Activated CD8-positive, alpha-beta memory T cell treated with anti-CD3 and anti-CD28 coated beads, Interleukin-2, amount 50 U/mL, for 1 hour (primary cell): Measurements from ENCODE around the gene COL24A1.
"Not testable (repeated sequence)": the region's sequence is repeated elsewhere in the genome, so short reads cannot be mapped to it uniquely, and the experiment has no call there.

Experiments used
- DNase-seq: peaks from one replicate; pipeline ENCODE4 v3.0.0-alpha.2; 2020; ENCODE audit errors: extremely low read depth

COL24A1 gene

DNA sequence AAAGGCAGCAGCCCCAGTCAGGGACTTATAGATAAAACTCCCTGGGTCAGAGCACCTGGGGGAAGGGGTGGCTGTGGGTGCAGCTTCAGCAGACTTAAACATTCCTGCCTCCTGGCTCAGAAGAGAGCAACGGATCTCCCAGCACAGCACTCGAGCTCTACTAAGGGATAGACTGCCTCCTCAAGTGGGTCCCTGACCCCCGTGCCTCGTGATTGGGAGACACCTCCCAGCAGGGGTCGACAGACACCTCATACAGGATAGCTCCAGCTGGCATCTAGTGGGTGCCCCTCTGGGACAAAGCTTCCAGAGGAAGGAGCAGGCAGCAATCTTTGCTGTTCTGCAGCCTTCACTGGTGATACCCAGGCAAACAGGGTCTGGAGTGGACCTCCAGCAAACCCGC is 84.1 kb downstream of the COL24A1 start:
- DNase-seq, result not testable (repeated sequence)

DNA sequence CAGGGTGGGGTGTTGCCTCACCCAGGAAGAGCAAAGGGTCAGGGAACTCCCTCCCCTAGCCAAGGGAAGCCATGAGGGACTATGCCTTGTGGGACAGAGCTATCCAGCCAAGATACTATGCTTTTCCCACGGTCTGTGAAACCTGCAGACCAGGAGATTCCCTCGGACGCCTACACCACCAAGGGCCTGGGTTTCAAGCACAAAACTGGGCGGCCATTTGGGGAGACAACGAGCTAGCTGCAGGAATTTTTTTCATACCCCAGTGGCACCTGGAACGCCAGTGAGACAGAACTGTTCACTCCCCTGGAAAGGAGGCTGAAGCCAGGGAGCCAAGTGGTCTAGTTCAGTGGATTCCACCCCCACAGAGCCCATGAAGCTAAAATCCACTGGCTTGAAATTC is 84.7 kb downstream of the COL24A1 start:
- not testable (repeated sequence) for DNase-seq

DNA sequence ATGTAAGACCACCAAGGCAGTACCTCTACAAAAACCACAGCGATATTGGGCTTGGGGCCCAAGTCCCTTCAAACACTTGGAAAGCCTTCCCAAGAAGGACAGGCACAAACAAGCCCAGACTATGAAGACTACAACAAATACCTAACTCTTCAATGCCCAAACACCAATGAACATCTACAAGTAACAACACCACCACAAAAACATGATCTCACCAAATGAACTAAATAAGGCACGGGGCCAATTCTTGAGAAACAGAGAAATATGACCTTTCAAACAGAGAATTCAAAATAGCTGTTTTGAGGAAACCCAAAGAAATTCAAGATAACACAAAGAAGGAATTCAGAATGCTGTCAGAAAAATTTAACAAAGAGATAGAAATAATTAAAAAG is 86.8 kb downstream of the COL24A1 start:
- DNase-seq, result no peak

DNA sequence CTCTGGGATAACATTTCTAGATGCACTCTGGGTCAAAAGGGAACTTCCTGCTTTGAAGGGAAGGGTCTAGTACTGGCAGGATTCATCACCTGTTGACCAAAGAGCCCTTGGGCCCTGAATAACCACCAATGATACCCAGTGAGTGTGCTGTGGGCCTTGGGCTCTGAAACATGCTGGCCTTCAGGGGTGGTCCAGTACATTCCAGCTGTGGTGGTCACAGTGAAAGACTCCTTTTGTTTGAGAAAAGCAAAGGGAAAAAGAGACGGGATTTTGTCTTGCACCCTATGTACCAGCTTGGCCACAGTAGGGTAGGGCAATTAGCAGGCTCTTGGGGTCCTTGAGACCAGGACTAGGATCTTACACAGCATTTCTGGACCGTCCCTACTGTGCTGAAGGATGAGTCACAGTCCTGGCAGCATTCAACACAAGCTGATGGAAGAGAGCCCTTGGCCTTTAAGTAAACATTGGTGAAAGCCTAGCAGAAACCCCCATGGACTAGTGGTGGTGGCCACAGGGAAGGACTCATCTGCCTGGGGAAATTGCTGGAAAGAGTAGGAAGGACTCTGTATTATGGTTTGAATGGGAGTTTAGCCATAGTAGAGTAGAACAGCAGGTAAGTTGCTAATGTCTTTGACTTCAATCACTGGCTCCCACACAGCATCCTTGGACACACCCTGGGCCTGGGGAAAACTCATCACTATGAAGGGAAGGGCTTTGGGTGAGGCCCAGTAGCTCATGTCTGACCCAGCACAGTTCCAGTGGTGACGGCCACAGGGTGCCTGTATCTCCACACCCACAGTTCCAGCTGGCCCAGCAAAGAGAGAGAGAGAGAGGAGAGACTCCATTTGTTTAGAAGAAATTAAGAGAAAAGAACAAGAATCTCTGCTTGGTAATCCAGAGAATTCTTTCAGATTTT is 87.5 kb downstream of the COL24A1 start:
- DNase-seq, result no peak

DNA sequence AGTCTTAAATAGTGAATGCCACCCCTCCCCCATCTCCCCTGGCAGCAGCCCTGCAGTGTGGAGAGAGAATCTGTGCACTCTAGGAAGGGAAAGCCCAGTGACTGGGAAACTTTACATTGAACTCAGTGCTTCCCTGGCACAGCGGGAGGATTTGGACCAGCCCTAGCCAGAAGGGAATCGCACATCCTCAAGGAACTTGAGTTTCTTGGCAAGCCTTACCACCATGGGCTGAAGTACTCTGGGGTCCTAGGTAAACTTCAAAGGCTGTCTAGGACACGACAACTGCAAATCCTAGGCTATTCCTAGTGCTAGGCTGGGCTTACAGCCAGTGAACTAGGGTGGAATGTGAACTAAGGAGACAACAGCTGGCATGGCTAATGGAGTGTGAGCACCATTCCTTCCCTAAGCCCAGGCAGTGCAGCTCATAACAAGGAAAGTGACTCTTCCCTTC is 88.3 kb downstream of the COL24A1 start:
- no peak for DNase-seq

DNA sequence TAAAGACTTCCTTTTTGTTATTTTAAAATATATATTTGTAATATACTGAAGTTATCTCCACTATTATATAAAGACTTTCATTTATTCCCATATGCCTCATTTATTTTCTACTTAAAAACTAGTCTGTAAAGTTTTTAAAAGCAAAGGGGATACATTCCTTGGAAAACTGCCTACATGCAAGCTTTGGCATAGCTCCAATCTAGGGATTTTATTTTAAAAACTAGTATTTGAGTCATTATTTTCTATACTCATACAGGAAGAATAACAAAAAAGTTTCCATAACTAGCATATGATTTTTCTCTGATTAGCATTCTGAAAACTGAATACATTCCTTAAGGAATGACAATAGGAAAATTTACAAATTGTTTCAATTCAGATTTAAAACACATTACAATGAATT is 88.9 kb downstream of the COL24A1 start:
- DNase-seq, result no peak

DNA sequence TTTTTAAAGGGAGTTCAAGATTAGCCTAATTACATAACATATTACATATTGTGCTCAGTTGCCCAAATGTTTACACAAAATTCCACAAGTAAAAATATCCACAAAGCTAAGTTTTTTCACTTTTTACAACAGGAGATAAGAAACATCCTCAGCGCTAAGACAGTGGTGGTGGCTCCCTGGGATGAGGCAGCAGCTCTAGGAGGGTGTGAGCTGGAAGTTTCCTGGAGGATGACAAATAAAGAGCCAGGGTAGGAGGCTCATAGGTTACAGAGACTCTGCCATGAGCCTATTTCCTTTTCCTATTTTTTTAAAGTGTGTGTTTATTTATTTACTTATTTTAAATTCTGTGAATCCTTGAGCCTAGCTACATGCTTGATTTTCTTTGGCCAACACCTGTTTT is 91.7 kb downstream of the COL24A1 start:
- no peak for DNase-seq

DNA sequence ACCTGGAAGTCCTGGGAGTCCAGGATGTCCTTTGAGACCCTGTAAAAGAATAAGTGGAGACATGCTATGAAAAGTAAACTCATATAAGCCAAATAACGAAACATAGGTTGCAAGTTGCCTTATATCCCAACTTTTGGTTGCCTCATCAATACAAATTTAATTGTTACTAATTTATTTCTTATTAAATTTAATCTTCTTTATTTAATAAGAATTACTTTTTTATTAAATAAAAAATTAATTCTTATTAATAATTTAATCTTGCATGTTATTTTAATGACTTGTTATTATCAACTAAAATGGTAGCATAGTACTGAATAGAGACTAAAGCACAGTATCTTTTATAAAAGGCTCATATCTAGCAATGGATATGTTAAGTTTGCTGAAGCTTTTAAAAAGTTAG is 92.9 kb downstream of the COL24A1 start:
- no peak for DNase-seq

DNA sequence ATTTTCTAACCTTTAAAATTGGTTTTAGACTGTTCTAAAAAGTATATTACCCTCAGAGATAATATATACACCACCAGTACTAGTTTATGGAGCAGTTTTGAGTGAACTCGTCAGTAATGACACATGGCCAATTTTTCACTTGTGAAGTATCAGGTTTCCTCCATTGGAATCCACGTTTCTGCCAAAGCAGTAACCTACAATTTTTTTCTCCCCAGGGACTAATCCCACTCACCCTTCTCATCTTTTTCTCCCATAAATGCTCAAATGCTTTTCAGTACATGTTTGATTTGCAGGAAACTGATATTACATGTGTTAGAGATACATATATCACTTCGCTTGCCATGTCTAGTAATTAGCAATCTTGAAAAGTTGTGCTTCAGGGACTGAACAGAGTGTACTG is 94.1 kb downstream of the COL24A1 start:
- DNase-seq, result no peak

DNA sequence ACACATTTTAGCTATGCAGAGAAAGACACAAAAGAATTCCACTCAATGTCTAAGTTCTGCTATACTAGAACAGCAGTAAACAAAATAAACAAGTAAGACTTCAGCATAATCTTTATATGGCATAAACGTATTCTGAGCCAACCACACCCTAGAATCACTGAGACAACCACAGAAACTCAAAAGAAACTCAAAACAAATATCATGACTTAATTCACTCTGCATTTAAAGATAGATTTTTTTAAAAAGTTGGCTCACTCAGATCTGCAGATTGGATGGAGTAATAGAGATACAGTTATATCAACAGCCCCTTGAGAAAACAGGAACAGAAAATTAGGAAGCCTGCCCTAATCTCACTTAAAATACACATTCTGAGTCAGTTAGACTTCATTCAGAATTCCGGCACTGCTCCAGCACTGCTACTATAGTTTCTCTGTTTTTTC is 95.0 kb downstream of the COL24A1 start:
- no peak for DNase-seq

DNA sequence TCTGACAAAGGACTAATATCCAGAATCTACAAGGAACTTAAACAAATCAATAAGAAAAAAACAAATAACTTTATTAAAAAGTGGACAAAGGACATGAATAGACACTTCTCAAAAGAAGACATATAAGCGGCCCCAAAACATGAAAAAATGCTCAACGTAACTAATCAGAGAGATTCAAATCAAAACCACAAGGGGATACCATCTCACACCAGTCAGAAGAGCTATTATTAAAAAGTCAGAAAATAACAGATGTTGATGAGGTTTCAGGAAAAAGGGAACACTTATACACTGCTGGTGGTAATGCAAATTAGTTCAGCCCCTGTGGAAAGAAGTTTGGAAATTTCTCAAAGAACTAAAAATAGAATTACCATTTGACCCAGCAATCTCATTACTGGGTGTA is 102.2 kb downstream of the COL24A1 start:
- no peak for DNase-seq

DNA sequence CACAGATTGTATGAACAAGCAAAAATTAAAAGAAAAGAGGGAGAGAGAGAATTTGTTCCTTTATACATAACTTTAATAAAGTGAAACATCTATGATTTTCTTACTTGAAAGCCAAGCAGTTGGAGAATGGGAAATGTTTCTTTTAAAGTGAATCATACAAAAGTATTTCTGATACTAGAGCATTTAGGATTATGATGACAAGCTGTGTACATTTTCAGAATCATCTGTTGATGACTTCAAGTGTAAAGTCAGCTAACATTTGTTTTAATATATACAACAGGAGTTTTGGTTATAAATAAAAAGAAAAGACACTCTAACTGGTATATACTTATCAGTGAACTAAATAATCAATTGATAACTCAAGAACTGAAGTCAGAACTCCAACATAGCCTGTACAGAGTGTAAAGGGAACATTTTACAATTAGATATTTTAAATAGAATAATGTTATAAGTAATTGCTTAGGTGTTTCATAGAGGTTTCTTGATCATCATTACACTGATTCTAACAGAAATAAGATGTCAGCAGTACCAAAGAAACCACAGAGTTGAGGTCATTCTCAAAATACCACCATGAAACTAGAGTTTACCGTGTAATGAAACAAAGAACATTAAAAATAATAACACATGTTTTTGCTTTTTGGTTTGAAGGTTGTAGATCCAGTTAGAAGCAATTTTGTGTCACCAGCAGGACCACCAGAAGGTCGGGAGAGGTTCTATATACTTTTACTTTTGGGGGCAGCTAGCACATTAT is 103.4 kb downstream of the COL24A1 start:
- DNase-seq, result no peak

DNA sequence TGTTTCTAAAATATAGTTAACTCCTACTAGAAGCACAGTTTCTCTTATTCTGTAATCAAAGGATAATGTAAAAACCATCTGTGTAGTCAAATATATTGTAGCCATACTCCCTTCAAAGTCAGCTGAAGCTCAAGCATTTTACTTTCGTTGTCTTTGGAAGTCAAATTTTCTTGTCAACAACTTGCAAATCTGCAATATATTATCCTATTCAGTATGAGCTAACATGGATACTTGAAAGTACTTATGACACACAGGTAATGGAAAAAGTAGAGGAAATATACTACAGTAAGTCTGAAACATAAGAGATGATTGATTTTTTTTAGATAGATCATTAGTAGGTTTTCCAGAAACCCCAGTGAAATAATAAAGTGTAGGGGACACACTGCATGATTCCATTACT is 121.5 kb downstream of the COL24A1 start:
- no peak for DNase-seq

DNA sequence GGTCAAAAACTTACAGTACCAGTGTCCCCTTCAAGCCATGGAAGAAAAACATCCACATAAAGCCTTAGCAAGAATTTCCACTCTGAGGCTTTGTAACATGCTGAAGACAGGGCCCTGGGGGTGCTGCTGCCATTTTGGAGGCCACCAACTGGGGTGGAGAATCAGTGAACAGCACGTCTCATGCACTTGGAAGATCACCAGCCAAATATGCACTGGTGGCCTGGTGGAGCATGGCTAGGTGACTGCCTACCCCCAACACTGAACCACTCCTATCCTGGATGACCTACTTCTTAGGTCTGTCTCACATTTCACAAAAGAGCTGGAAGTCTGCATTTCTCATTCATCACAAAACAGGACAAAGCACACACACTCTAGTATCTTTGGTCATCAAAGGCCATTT is 126.4 kb downstream of the COL24A1 start:
- DNase-seq, result no peak

DNA sequence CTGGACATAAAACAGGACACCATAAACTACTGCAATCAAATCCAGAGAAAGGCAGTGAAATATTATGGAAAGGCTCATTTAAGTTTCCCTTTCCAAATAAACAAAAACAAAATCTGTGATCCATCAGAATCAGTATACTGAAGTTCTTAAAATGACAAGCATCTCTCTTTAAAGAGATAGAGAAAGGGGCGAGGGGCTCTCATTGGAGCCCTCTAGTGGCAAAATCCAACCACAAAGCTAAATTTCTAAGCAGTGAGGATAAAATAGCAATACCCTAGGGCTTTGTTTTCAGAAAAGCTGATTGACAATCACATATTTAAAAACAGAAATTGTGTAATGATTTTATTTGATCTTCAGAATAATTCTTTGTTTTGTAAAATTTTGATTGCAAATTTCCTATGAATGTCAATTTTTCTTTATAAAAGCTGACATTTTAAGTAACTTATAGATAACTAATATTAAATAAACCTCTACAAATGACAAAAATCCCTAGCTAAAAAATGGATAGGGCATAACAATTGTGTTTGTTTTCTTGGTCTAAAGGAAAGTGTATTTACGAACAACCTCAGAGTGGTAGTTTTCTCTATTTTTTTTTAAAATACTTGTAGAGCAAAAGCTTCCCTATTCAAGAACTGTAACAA is 138.2 kb downstream of the COL24A1 start:
- DNase-seq, result no peak

DNA sequence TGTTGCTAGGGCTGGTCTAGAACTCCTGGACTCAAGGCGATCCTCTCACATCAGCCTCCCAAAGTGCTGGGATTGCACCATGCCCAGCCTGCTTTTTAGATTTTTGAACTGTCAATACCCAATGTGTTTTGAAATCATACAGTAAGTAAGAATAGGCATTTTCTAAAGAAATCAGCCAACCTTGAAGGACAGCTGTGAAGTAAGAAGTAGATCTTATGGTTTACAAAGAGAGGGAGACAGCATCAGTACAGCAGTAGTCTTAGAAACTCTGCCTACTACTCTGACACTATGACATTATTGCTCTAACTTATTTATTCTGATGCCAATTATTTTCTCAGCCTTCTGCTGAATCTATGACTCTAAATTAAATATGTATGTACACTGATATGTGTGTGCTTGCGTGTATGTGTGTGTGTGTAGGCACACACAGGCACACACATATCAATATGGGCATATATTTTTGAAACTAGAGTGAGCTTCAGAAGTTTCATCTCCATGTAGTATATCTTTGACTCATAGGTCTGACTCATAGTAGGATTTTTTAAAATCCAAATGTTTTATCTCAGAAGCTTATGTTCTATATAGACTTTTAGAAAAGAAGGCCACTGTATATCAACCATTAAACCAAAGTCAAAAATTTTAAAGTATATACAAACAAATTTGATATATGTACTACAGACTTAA is 140.4 kb downstream of the COL24A1 start:
- no peak for DNase-seq

DNA sequence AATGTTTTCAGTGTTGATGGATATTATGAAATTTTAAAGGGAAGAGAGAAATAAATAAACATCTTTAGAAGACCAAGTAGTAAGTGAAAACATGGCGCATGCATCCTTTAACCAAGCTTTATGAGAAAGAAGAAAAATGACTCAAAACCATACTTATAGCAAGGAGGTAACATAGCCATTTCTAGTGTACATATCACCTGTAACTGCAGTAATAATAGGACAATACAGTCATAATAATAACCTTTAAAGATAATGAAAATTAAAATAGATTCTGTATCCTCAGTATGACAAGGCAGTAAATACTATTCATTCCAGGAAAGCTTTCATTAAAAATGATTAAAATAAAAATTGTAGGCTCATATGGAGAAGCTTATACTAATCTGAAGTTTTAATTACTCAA is 141.2 kb downstream of the COL24A1 start:
- no peak for DNase-seq

DNA sequence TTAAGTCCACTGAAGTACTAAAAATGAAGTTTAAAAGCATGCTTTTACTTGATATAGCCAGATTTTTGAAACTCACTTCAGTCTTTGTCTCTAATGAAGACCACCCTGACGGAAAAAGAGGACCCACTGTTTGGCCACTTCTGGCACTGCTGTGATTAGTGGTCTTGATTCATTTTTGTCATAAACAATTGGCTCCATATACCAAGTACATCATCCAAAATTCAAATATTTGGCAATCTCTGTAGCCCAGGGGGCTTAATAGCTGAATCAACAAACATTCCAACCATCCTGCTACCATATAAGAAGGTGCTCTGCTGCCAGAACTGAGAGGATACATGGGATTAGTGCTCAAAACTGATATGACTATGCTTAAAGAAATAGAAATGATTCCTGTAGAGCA is 156.0 kb downstream of the COL24A1 start:
- no peak for DNase-seq

DNA sequence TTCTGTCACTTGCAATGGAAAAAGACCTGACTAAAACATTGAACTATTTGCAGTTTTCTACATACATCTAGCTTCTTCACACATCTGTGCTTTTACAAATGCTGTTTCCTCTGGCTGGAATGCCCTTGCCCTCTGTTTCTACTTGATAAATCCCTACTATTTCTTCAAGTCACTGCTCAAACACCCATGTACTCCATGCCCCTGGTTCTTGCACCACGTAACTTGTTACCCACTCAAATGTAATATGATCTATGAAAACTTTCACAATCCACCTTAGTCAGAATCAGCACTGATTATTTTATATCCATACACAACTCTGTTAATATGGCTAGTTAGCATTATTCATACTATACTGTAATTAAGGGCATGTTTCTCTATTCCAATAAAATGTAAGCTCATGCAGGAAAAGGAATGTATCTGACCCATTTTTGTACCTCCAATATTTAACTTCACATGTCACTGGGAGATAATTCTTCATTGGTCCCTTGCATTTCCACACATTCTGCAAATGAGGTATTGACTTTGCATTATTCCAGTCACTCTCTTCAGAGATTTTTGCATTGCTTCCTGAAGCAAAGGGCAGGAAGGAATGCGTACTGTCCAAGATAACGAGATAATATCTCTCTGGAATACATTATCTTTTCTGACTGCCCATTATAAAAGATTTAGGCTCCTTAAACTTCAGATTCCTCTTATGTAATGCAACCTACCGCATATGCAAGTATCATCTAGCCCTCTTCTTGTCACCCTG is 158.3 kb downstream of the COL24A1 start:
- DNase-seq, result no peak

DNA sequence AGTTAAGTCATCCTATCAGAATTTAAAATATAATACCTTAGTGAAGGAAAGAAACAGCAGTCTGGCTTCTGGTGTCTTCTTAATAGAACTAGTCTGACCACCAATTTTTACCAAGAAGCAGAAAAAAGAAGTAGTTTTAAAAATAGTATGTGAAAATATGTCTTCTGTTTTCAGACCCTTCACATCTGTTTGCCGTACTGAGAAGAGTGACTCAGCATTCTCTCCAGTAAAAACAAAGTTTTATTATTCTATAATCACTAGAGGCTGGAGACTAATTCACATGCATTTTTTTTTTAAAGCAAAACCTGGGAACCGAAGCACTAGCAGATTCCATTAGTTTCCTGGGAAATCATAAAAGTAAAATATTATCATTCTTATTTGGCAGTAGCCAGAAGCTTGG is 163.8 kb downstream of the COL24A1 start:
- DNase-seq, result no peak

DNA sequence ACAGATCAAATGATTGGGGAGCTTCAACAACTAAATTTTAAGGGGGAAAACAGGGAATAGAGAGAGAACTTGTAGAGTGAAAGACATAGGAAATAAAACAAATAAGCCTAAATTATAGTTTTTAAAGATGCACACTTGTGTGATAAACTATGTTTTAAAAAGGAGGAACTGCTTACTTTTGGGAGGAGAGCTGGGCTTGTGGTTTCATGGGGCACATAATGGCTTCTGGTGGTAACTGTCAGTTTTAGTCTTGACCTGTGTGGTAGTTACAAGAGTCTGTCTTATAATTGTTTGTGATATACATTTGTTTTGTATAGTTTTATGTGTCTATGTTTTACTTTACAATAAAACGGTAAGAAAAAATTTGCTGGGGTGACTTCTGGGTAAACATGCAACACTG is 165.3 kb downstream of the COL24A1 start:
- no peak for DNase-seq
